K562 (cell line): Measurements from ENCODE around the gene TBR1. TPM values are rescaled to one million over a fixed set of nuclear protein-coding genes. Genes with fewer than 3 reads are reported as not detected.

Experiments used
- ATAC-seq: fragments of 200-7000 bp; cut with Tn5 transposase; 3 replicates; pipeline ENCODE4 v1.9.1; 2020; ENCODE audit warnings: moderate library complexity
- BruUV-seq: library from RNA; stranded (reverse); fragments of 400-500 nt; replicated peaks from 2 replicates; lab custom pipeline; 2021; lab: Mats Ljungman, UMichigan
- CTCF ChIA-PET: fragments of 300-600 bp; formaldehyde crosslinking; extraction: SDS; loops from one replicate; lab custom pipeline; 2021; ENCODE audit warnings: low intra/inter-chr PET ratio; lab: Yijun Ruan, JAX
- POLR2A ChIA-PET: fragments of 300-600, 350-650 bp; sonication (Branson Sonifier 250); formaldehyde crosslinking; extraction: SDS; loops from one replicate; lab custom pipeline; 2021; ENCODE audit warnings: antibody characterized with exemption, inconsistent platforms; lab: Yijun Ruan, JAX
- DNase-seq, 4 experiments: peaks; one replicate each; pipeline versions ENCODE4 v3.0.0 to v3.0.0-alpha.2; 2011 to 2018; ENCODE audit warnings: low spot score in 3 of 4, mixed read lengths in 3 of 4; ENCODE audit errors: extremely low read depth in 1 of 4
- FAIRE-seq: peaks from 2 replicates; lab custom pipeline; 2011; peaks lifted over from hg19 to GRCh38; lab: Jason Lieb, UNC
- H2AFZ ChIP-seq: 2 replicates; pipeline ENCODE4 v1.6.0; 2011; ENCODE audit warnings: low read depth, low read length, control low read depth, inconsistent platforms
- H3K27ac ChIP-seq: fragments of 200-600 bp; 3 replicates; pipeline ENCODE4 v1.8.0; 2011; ENCODE audit warnings: low read depth, mild to moderate bottlenecking, control low read depth, inconsistent platforms, low read length, moderate library complexity, mixed read lengths; ENCODE audit errors: extremely low read depth
- H3K27me3 ChIP-seq, 2 experiments: fragments of 300-600 bp in 1 of 2; 2 replicates in 1 of 2; 3 replicates in 1 of 2; pipeline versions ENCODE4 v1.6.0 to v1.8.0; 2011; ENCODE audit warnings: inconsistent platforms in 2 of 2, low read length in 2 of 2, mild to moderate bottlenecking in 1 of 2, mixed read lengths in 1 of 2, moderate library complexity in 1 of 2; ENCODE audit not compliant: control insufficient read depth in 2 of 2, insufficient read depth in 2 of 2
- H3K36me3 ChIP-seq: fragments of 300-600 bp; 3 replicates; pipeline ENCODE4 v1.8.0; 2011; ENCODE audit warnings: mild to moderate bottlenecking, low read length, inconsistent platforms; ENCODE audit not compliant: control insufficient read depth, insufficient read depth
- H3K4me1 ChIP-seq, 2 experiments: fragments of 200-600 bp in 1 of 2; replicated peaks in 1 of 2; 2 replicates in 1 of 2; 3 replicates in 1 of 2; pipeline versions ENCODE4 v1.5.1 to v1.8.0; 2011; ENCODE audit warnings: inconsistent platforms in 2 of 2, low read length in 2 of 2, mild to moderate bottlenecking in 1 of 2, mixed read lengths in 1 of 2, moderate library complexity in 1 of 2; ENCODE audit not compliant: control insufficient read depth in 2 of 2, insufficient read depth in 2 of 2
- H3K4me2 ChIP-seq: 2 replicates; pipeline ENCODE4 v1.6.1; 2011; ENCODE audit warnings: low read length, control low read depth, inconsistent platforms, mixed read lengths; ENCODE audit not compliant: insufficient read depth
- H3K4me3 ChIP-seq: fragments of 200-600 bp; sonication (generic), shearing (Covaris generic); 2 replicates; pipeline ENCODE4 v1.5.1; 2016; ENCODE audit warnings: control low read depth, inconsistent platforms
- H3K79me2 ChIP-seq: fragments of 200-600 bp; 3 replicates; pipeline ENCODE4 v1.8.0; 2011; ENCODE audit warnings: low read length, inconsistent platforms; ENCODE audit not compliant: control insufficient read depth, insufficient read depth
- H3K9ac ChIP-seq, 2 experiments: 2 replicates each; pipeline versions ENCODE4 v1.6.0 to v1.6.1; 2011; ENCODE audit warnings: low read depth in 2 of 2, low read length in 2 of 2, control low read depth in 1 of 2, inconsistent platforms in 1 of 2, mild to moderate bottlenecking in 1 of 2, mixed read lengths in 1 of 2; ENCODE audit not compliant: insufficient read depth in 1 of 2
- H3K9me1 ChIP-seq: one replicate; pipeline ENCODE4 v1.6.0; 2011; ENCODE audit warnings: inconsistent platforms, mild to moderate bottlenecking, low read length, moderate library complexity; ENCODE audit not compliant: control insufficient read depth, insufficient read depth
- H3K9me3 ChIP-seq: replicated peaks from 2 replicates; pipeline ENCODE4 v1.5.1; 2011; ENCODE audit warnings: low read depth, low read length, inconsistent platforms; ENCODE audit not compliant: control insufficient read depth, insufficient read depth
- H4K20me1 ChIP-seq: replicated peaks from 2 replicates; pipeline ENCODE4 v1.6.1; 2011; ENCODE audit warnings: low read length, inconsistent platforms, mixed read lengths; ENCODE audit not compliant: control insufficient read depth, insufficient read depth
- BRD9 ChIP-seq: fragments of 450-650 bp; IDR thresholded peaks from 2 replicates; pipeline ENCODE4 v1.6.1; 2018; ENCODE audit warnings: low read depth; ENCODE audit not compliant: partially characterized antibody
- C11orf30 ChIP-seq: fragments of 450-650 bp; IDR thresholded peaks from 2 replicates; pipeline ENCODE4 v1.6.1; 2016; ENCODE audit warnings: low read depth, mild to moderate bottlenecking
- CSDE1 ChIP-seq, 2 experiments: fragments of 450-650 bp; IDR thresholded peaks; 2 replicates each; pipeline ENCODE4 v1.6.1; 2016; ENCODE audit warnings: mild to moderate bottlenecking in 1 of 2
- MAFF ChIP-seq: IDR thresholded peaks from 2 replicates; pipeline ENCODE4 v1.6.1; 2012; ENCODE audit warnings: low read length, improper control_type of control experiment
- MAFG ChIP-seq: fragments of 450-650 bp; conservative IDR thresholded peaks from 2 replicates; pipeline ENCODE4 v1.6.1; 2016; ENCODE audit warnings: missing genetic modification characterization, missing compliant biosample characterization
- MAFK ChIP-seq: IDR thresholded peaks from 2 replicates; pipeline ENCODE4 v1.6.1; 2011; ENCODE audit warnings: low read length, improper control_type of control experiment
- MTA1 ChIP-seq: fragments of 450-650 bp; IDR thresholded peaks from 2 replicates; pipeline ENCODE4 v1.6.1; 2017; ENCODE audit warnings: borderline replicate concordance
- MTA3 ChIP-seq: fragments of 450-650 bp; formaldehyde crosslinking; IDR thresholded peaks from 2 replicates; pipeline ENCODE4 v1.6.1; 2017; ENCODE audit warnings: mild to moderate bottlenecking, borderline replicate concordance
- TRIM28 ChIP-seq: fragments of 450-650 bp; IDR thresholded peaks from 2 replicates; pipeline ENCODE4 v1.6.1; 2017
- ZNF316 ChIP-seq: fragments of 450-650 bp; IDR thresholded peaks from 2 replicates; pipeline ENCODE4 v1.6.1; 2016
- ZNF586 ChIP-seq: fragments of 450-650 bp; formaldehyde crosslinking; conservative IDR thresholded peaks from 2 replicates; pipeline ENCODE4 v1.4.0; 2020; ENCODE audit warnings: mild to moderate bottlenecking, moderate library complexity
- WGBS: fragments of 100-300 bp; shearing (Covaris generic); methylation state at CpG from one replicate; pipeline ENCODE4 v1.1.6; 2016; ENCODE audit warnings: low coverage, mixed read lengths; ENCODE audit not compliant: insufficient coverage; ENCODE audit errors: missing lambda C conversion rate; 5-methylcytosine and 5-hydroxymethylcytosine counted together
- in situ Hi-C: fragments of 300-500 bp; cut with MboI; formaldehyde crosslinking; loops from 4 replicates; pipeline ENCODE4 v1.15.0; 2018; ENCODE audit warnings: inconsistent platforms, mixed read lengths
- intact Hi-C: fragments of 100-400 bp; cut with micrococcal nuclease; formaldehyde crosslinking; loops from 2 replicates; pipeline ENCODE4 v1.14.2; 2022
- polyA plus RNA-seq, 8 experiments: library from polyadenylated mRNA; depleted of rRNA in 4 of 8; stranded (reverse) in 5 of 8; unstranded in 3 of 8; fragments of >200 nt; fragmentation: Nextera tagmentation in 2 of 8; fragmentation: Illumina TruSeq in 1 of 8; extraction: Ambion mirVana in 2 of 8; extraction: Trizol in 1 of 8; gene quantifications; 2 replicates each; pipeline versions ENCODE4 v1.2.1 to v1.2.3, GENCODE V29; 2011 to 2014; ENCODE audit warnings: inconsistent platforms in 1 of 8, missing spikeins in 1 of 8
- total RNA-seq, 7 experiments: library from RNA; depleted of rRNA in 6 of 7; stranded (reverse); fragments of >200 nt in 6 of 7; fragmentation: Illumina TruSeq in 2 of 7; extraction: Trizol in 2 of 7; gene quantifications; 2 replicates each; pipeline versions ENCODE4 v1.2.1 to v1.2.3, GENCODE V29; 2011 to 2021; ENCODE audit warnings: low replicate concordance in 1 of 7

The TBR1 gene
- total and polyA plus RNA-seq, 9 of the 15 experiments (the other 6 are each of a cell fraction or from before 2014, with no cell fraction given), result 0.01 to 0.09 TPM; not detected in 7

GRCh38 chr2:161407597-161407996 is 8.5 kb upstream of the TBR1 start:
- Histone ChIP-seq H3K9ac (no peak overlapping the region), H3K79me2 (no peaks in the 10 kb centered on the region), H3K4me2 (no peak overlapping the region), H4K20me1 (no peaks in the 10 kb centered on the region), H3K36me3 (peaks cover 46% of the 10 kb centered on the region), H3K4me1 (no peaks in the 10 kb centered on the region), H2AFZ (no peak overlapping the region), H3K27ac (no peak overlapping the region), H3K9me3 (no peaks in the 10 kb centered on the region), H3K9me1 (no peaks in the 10 kb centered on the region)
- in situ Hi-C loops, result no loop called here
- 93% methylated on average over 2 of the region's 2 CpGs for WGBS
- no peak for DNase-seq
- no TSS peak for BruUV-seq
- ChIA-PET POLR2A (no interaction called here), CTCF (no interaction called here)
- TF ChIP-seq MAFF (peak; percentile 64), BRD9 (no peak), CSDE1 (IDR thresholded peaks at IDR 0.05) (no peak), ZNF586 (CRISPR knock-in tag) (no peak), C11orf30 (peak; percentile 59; the same call in 1 of the 2 replicates), TRIM28 (no peak), MAFK (peak; percentile 59; the same call in 1 of the 2 replicates), MAFG (tag) (peak; percentile 62), MTA1 (no peak), MTA3 (no peak), ZNF316 (peak; percentile 86)
- TF ChIP-seq, all 486 proteins: peak for 5
- Histone ChIP-seq H3K27me3 (no peaks in the 10 kb centered on the region), H3K4me3 (no peak overlapping the region)
- FAIRE-seq (no peak), ATAC-seq (no peak)
- intact Hi-C loops, result no loop called here
